GM21526 (cell line): Measurements from ENCODE around the gene RPL10A.

ENCODE experiments used
- ATAC-seq: cut with Tn5 transposase; IDR thresholded peaks from one replicate; pipeline ENCODE4 v1.9.1; 2021; ENCODE audit warnings: moderate library complexity; ENCODE audit not compliant: unreplicated experiment, low FRiP score

RPL10A gene

GRCh38 chr6:35474131-35474941 lies 6.1 kb downstream of the RPL10A start:
- no peak for ATAC-seq

DNA sequence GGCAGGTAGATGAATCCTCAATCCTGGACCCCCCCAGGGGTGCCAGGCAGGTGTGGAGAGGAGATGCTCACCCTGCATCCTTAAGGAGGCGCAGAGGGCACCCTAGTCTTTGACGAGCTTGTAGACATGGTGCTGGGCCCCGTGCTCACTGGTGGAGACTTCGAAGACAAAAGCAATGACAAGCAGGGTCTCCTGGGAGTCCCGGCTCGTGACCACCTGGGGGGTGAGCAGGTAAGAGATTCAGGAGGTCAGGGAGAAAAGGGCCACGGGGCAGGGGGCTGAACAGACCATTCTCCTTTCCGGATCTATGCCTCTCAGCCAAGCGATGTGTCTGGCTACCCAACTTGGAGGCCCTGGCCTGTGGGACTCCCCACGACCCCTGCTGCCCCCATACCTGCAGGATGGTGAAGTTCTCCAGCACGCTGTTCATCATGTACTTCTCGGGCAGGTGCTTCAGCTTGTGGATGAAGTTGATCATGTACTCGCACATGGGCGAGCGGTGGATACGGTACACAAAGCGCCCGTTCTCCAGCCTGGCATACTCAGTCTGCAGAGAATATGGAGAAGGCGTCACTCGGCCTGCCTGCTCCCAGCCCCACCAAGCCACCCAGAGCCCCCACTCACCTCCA lies 6.9 kb downstream of the RPL10A start:
- ATAC-seq: no peak

DNA sequence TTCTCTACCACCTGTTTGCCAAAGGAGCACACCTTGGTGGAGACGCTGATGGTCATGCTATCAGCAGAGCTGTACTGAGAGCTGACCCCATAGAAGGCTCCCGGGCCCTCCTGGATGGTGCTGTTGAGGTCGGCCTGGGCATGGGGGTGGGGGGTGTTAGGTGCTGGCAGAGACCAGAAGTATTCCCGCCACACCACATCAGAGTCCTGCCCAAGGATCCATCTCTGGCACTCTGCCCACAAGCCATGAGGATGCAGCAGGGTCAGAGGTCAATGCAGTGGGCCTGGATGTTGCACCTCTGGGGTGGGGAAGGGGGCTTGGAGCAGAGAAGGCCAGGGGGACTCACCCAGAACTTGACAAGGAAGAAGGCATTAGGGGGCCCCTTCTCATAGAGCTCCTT lies 7.4 kb downstream of the RPL10A start:
- ATAC-seq: no peak

DNA sequence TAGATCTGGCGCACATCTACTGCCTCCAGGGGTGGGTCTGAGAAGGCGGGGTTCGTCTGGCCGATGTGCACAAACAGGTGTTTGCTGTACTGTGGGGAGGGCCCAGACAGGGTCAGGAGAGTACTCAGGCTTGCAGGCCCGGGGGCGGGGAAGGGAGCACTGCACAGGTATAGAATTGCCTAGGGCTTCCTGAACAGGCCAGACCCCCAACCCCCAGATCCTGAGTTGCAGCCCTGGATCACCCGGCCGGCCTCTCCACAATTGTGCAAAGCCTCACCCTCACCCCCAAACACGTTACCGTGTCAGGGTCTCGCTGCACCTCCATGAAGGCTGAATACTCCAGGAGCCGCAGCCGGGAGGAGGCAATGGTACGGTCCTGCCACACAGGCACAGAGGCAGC lies 7.8 kb downstream of the RPL10A start:
- no peak for ATAC-seq

- no peak for ATAC-seq
Measured at GRCh38 chr6:35477028-35477427, 8.8 kb downstream of the RPL10A start.

DNA sequence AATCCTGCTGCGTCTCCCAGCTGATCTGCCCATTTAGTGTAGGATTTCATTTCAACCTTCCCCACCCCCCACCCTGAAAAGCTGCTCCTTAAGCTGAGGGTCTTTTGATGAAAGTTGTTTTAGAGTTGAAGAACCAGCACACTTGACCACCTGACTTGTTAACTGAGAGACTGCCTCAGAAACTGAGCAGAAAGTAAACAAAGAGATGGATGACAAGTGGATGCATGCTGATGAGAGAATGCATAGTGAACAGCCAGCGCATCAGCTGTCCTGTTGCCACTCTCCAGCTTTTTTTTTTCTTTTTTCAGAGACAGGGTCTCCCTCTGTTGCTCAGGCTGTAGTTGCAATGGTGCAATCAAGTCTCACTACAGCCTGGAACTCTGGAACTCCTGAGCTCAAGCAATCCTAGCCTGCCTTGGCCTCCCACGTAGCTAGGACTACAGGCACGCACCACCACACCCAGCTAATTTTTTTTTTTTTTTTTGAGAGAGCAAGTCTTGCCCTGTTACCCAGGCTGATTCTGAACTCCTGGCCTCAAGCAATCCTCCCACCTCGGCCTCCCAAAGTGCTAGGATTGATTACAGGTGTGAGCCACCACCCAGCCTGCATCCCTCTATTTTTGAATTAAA lies 9.5 kb downstream of the RPL10A start:
- ATAC-seq: no peak

DNA sequence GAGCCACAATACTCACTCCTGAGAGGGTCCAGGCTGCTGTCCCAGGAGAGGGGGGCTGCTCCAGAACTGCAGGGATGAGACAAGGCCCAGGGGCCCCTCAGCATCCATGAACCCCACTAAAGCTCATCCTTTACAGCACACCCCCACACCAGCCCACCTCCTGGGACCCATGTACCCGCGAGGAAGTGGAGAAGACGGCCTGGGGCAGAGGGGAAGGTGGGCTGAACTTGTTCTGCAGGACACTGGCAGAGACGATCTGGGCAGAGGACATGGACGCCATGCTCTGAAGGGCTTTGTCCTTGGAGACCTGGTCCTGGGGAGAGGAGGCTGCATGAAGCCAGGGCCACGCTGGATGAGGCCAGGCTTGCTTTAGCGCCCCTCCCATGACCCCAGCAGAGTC lies 10.1 kb downstream of the RPL10A start:
- no peak for ATAC-seq

DNA sequence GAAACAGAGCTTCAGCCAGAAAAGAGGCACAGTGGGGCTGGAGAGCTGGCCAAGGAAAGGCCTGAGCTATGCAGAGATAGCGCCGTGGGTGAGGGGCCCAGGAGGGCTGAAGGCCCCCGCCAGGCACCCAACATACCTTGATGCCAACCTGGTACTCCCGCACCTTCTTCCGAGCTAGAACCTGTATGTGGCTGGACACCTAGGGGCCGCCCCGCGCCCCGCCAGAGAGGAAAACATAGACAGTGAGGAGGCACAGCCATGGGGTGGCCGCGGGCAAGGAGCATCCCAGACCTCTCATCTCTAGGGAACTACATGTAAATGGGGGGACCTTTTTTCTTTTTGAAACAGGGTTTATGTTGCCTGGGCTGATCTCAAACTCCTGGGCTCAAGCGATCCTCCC lies 12.0 kb downstream of the RPL10A start:
- no peak for ATAC-seq

- no peak for ATAC-seq
Measured at GRCh38 chr6:35481226-35481625, 13.0 kb downstream of the RPL10A start.

GRCh38 chr6:35483062-35483461 lies 14.9 kb downstream of the RPL10A start:
- ATAC-seq: no peak

- no peak for ATAC-seq
Measured at GRCh38 chr6:35483490-35483889, 15.3 kb downstream of the RPL10A start.

- ATAC-seq: no peak
Measured at GRCh38 chr6:35483893-35484645, 15.9 kb downstream of the RPL10A start.

DNA sequence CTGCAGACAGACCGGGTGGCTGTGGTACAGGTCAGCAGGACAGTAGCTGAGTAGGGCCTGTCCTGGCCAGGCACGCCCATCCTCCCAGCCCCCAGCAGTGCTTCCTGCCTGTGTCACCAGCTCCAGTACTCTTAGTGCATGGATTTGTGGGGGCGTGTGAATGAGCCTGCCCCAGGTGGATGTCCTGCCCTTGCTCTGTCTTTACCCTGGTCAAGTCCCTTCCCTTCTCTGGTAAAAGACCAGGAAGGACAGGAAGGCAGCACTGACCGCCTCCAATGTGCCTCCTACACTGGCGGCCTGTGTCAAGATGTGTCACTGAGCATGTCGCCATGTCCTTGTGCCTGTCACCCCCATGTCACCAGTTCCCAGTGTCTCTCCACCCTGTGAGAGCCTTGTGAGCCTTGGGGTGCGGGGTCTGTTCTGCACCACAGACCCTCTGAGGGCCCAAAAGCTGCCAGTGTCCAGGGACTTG lies 16.8 kb downstream of the RPL10A start:
- ATAC-seq: no peak

GRCh38 chr6:35485402-35485877 lies 17.2 kb downstream of the RPL10A start:
- ATAC-seq: no peak

GRCh38 chr6:35486005-35486925 lies 18.1 kb downstream of the RPL10A start:
- no peak for ATAC-seq

DNA sequence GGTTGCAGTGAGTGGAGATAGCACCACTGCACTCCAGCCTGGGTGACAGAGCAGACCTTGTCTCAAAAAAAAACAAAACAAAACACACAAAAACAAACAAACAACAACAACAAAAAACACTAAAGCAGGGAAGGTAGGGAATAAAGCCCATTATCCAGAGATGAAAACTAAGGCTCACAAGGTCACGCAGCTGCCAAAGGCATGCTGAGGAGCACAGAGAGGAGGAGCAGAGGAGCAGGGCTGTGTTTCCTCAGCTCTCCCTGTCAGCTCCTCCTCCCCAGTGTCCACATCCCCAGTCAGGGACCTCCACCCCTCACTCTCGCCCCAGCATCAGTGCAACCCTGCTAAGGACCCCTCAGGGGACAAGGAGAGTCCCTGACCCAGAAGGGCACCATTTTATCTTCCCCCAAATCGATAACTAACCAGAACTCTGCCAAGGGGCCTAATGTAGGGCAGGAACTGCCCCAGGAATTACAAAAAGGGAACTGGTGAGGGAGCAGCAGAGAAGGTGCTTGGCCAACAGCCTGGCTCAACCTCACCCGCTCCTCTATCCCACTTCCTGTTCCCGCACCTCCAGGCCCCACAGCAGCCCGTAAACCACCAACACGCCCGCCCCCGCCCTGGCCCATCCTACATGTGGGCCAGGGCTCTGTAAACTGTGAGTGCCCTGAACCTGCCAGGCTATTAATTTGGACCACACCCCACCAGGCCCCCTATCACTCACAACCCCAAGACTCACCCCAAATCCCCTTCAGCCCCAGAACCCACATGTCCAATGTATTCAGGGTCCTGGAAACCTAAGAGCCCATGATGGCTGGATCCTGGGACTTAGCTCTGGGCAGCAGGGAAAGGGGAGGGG lies 19.7 kb downstream of the RPL10A start:
- no peak for ATAC-seq

GRCh38 chr6:35488517-35488862 lies 20.3 kb downstream of the RPL10A start:
- no peak for ATAC-seq

GRCh38 chr6:35489066-35489465 lies 20.9 kb downstream of the RPL10A start:
- no peak for ATAC-seq
